AG04450 (cell line): Measurements from ENCODE around the gene SF3A1. TPM values are rescaled to one million over a fixed set of nuclear protein-coding genes. Genes with fewer than 3 reads are reported as not detected.
A peak's percentile ranks its signal among the peaks of the same experiment; 100 is the strongest.

Experiments used
- CTCF ChIA-PET: fragments of 300-600, 350-600 bp; formaldehyde crosslinking; extraction: SDS; loops from one replicate; lab custom pipeline; 2022; ENCODE audit warnings: antibody characterized with exemption, inconsistent platforms; lab: Charles Lee
- POLR2A ChIA-PET: fragments of 350-600 bp; formaldehyde crosslinking; extraction: SDS; loops from one replicate; lab custom pipeline; 2021; ENCODE audit warnings: antibody characterized with exemption, inconsistent platforms; lab: Yijun Ruan, JAX
- DNase-seq: peaks from one replicate; pipeline ENCODE4 v3.0.0-alpha.2; 2011; ENCODE audit warnings: low read depth, low spot score
- H3K27ac ChIP-seq: one replicate; pipeline ENCODE4 v1.5.1; 2012; ENCODE audit warnings: low read depth, low read length, control low read depth
- H3K27me3 ChIP-seq: one replicate; pipeline ENCODE4 v1.6.0; 2012; ENCODE audit warnings: low read length; ENCODE audit not compliant: control insufficient read depth, insufficient read depth
- H3K4me3 ChIP-seq: 2 replicates; pipeline ENCODE4 v1.5.1; 2011; ENCODE audit warnings: mild to moderate bottlenecking, low read depth, low read length, control low read depth
- H3K9me3 ChIP-seq: 2 replicates; pipeline ENCODE4 v1.5.1; 2012; ENCODE audit warnings: low read length; ENCODE audit not compliant: control insufficient read depth, insufficient read depth
- CTCF ChIP-seq: IDR thresholded peaks from 2 replicates; pipeline ENCODE4 v1.5.1; 2011; ENCODE audit warnings: low read depth, low read length, control low read depth, inconsistent platforms
- polyA plus RNA-seq: library from polyadenylated mRNA; depleted of rRNA; stranded (reverse); fragments of >200 nt; gene quantifications from 2 replicates; pipeline ENCODE4 v1.2.3, GENCODE V29; 2011

Gene SF3A1
- polyA plus RNA-seq, 1 experiment: 53.1 TPM

DNA sequence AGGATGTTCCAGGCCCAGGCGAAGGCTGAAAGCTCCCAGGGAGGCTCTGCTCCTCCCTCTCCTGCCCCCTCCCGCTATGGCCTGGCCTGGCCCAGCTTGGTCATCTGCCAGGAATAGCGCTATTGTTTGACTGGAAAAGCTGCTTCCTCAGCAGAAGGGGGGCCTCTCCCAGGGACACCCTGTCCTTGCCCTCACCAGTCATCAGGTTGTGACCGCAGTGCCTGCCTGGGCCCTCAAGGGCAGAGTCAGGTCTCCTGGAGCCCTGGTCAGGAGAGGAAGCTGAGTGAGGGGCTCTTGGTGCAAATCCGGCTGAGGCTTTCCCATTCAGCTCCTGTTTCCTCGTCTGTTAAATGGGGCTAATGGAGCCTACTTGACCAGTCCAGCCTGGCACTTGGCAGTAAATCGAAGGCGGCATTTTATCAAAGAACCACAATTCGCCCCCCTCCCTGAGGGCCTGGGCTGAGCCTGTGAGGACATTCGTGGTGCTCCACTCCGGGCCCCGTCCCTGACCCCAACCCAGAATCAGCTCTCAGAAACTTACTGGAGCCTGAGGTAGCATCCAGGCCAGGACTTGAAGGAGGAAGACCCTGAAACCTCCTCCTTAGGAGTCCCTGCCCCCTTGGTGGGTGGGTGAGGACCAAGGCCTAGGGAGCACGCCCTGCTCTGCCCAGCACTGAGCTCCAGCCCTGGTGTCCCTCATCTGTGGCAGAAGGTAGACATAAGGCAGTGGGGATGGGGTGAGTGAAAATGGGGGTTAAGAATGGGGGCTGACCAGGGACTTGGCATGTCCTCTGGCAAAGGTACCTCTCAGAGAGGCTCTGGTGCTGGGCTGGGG lies 65.4 kb downstream of the SF3A1 start:
- CTCF ChIA-PET: interaction anchor here (0.6 to 0.7 kb wide), 2 partner anchors 183 to 896 kb away, joined by 3 to 4 read pairs; no protein-coding TSS in a partner anchor
- no peaks in the 10 kb centered on the region for H3K9me3 ChIP-seq
- H3K27me3 ChIP-seq: no peaks in the 10 kb centered on the region
- TF ChIP-seq CTCF: no peak
- POLR2A ChIA-PET: no interaction called here
- H3K4me3 ChIP-seq: no peak overlapping the region
- H3K27ac ChIP-seq: no peak overlapping the region
- no peak for DNase-seq

DNA sequence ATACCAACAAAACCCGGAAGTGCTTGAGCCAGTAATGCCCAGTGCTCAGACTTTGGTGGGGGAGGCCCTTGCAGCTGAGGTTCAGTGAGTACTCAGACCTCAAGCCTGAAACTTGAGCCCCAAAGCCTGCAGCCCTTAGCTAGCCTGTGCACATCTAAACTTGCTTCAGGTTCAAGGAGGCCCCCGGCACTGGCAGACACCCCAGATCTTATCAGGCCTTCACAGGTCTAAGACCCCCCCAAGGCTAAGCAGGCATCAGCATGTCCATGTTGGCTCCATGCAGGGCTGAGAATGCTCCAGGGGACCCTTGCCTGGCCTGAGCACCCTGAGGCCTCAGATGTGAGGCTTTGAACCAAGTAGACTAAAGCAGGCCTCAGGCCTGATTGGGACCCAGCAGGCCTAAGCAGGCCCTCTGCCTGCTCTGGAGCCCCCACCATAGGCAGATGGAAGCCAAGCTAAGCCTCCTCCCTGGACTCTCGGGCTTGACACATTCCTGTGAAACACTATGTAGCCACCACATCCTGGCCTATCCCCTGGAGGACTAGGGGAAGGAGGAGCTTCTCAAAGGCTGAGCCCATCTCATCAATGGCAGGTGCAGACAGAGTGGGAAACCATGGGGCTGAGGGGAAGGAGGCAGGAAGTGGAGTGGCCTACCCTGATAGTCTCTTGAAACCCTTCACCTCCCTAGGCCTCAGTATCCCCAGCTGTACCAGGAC lies 66.2 kb downstream of the SF3A1 start:
- POLR2A ChIA-PET: interaction anchor here (0.5 to 3.0 kb wide), 2 partner anchors 66 to 446 kb away, joined by 5 to 19 read pairs; partner anchors contain the start of genes CCDC157 and SF3A1
- no peak for DNase-seq
- H3K4me3 ChIP-seq: no peak overlapping the region
- H3K27ac ChIP-seq: peak overlapping the region; percentile 39
- no peak for TF ChIP-seq CTCF
- no peaks in the 10 kb centered on the region for H3K27me3 ChIP-seq
- CTCF ChIA-PET: interaction anchor here (0.6 to 0.8 kb wide), 2 partner anchors 97 to 895 kb away, joined by 3 to 4 read pairs; partner anchors contain the start of gene RNF215
- H3K9me3 ChIP-seq: no peaks in the 10 kb centered on the region

- POLR2A ChIA-PET: interaction anchor here (1.0 to 3.3 kb wide), 3 partner anchors 34 to 67 kb away, joined by 3 to 19 read pairs (median 14); partner anchors contain the start of genes CCDC157, SF3A1 and TBC1D10A
- Histone ChIP-seq H3K4me3 (peak overlapping the region; percentile 54), H3K27me3 (no peaks in the 10 kb centered on the region), H3K27ac (peak overlapping the region; percentile 39), H3K9me3 (no peaks in the 10 kb centered on the region)
- no peak for TF ChIP-seq CTCF
- no peak for DNase-seq
- CTCF ChIA-PET: interaction anchor here (0.8 to 3.3 kb wide), 3 partner anchors 36 to 182 kb away, joined by 3 to 44 read pairs (median 34); partner anchors contain the start of genes RNF215 and TBC1D10A
Measured at GRCh38 chr22:30289980-30290313, 66.7 kb downstream of the SF3A1 start.

DNA sequence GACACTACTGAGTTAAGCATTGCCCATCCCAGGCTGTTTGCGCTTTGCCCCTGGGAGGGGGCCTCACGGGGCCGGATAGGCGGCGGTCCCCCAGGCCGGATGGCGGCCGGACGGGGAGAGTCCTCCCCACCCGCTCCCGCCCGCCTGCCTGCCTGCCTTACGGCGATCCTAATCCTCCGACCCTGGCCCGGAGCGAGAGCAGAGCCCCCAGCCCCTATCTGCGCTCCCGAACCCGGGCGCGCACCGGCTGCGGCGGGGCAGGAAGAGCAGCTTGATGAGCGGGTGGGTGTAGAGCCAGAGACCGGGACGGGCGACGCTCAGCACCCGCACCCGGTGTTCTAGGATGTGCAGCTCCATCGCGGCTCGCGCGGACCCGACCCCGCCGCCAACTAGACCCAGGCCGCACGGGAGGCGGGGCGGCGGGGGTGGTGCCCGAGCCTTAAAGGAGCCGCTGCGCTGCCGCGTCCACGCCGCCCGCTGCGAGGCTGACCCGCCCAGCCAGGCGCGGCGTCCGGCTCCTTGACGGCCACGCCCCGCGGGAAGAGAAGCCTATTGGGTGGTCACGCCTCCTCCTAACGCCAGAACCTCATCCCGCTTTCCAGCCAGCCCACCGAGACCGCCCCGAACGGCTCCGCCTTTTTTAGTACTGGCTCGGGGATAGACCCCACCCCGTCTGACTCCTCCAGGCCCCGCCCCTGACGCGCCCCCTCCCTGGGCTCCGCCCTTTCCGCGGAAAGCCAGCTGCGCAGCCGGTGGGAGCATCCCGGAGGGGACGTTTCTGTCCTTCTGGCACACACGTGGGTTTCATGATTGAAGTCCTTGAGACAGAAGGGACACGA lies 67.3 kb downstream of the SF3A1 start, which contains the start of gene CASTOR1:
CASTOR1 (minus strand) TSS at position 365 of the 839 bp plus-strand sequence; CDS start at position 357, 8 bp downstream.
- ChIA-PET POLR2A (interaction anchor here (1.0 to 3.3 kb wide), 4 partner anchors 21 to 67 kb away, joined by 3 to 19 read pairs (median 10); partner anchors contain the start of genes CCDC157, SF3A1 and TBC1D10A), CTCF (interaction anchor here (0.7 to 3.3 kb wide), 16 partner anchors 10 to 181 kb away, joined by 3 to 44 read pairs (median 9); partner anchors contain the start of genes CCDC157, RNF215, SF3A1 and TBC1D10A)
- peak; percentile 95 for DNase-seq
- Histone ChIP-seq H3K9me3 (no peaks in the 10 kb centered on the region), H3K27me3 (no peaks in the 10 kb centered on the region), H3K4me3 (peak within 1 kb of the TSS; percentile 84), H3K27ac (peak within 1 kb of the TSS; percentile 73)
- TF ChIP-seq CTCF: no peak
